RWPE1 (cell line): ENCODE data around the gene FGF3.

Experiments used
- CTCF ChIA-PET: fragments of 350-600 bp; sonication (Branson Sonifier 250); formaldehyde crosslinking; extraction: SDS; loops from one replicate; lab custom pipeline; 2021; lab: Yijun Ruan, JAX
- POLR2A ChIA-PET: fragments of 400-600 bp; formaldehyde crosslinking; extraction: SDS; loops from one replicate; lab custom pipeline; 2020; ENCODE audit warnings: antibody characterized with exemption; ENCODE audit not compliant: low non-redundant PET; lab: Yijun Ruan, JAX
- DNase-seq: peaks from one replicate; pipeline ENCODE4 v3.0.0; 2012; ENCODE audit warnings: low spot score
- H3K27ac ChIP-seq: fragments of 450-650 bp; 2 replicates; pipeline ENCODE4 v1.5.1; 2017
- TF ChIP-seq, protein P1 (sequence below): fragments of 450-650 bp; conservative IDR thresholded peaks from 2 replicates; pipeline ENCODE4 v1.5.1; 2017; ENCODE audit warnings: low read depth, mild to moderate bottlenecking

FGF3 gene

DNA sequence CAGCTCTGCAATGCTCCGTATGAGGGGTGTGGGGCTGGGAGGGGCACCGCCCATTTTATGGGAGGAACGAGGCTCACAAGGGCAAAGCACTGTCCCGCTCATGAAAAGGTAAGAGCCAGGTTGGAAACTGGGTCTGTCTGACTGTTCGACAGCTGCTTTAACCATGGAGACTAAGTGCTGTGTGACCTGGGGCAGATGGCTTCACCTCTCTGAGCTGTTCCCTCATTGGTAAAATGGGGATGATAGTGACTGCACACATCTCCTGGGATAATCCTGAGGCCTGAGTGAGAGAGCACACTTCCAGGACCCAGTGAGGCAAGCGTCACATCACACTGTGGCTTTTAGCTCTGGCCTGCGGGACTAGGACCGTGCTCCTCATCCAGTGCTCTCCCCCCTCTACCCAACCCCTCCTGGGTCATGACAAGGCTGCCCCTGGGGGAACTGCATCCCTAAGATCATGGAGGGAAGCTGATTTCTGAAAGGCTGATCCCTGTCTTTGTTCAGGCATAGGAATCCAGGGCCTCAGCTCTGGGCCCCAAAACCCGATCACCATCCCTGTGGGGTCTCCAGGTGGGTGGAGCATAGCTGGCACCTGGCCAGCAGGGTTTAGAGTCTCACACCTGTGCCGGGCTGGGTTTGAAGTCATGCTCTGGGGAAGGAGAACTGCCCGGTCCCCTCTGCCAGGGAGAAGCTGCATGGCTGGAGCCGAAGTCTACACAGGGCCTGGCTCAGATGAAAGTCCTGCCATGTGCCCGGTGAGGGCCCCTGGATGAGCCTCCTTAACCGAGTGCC is 21.3 kb downstream of the FGF3 start:
- TF ChIP-seq, protein P1, sequence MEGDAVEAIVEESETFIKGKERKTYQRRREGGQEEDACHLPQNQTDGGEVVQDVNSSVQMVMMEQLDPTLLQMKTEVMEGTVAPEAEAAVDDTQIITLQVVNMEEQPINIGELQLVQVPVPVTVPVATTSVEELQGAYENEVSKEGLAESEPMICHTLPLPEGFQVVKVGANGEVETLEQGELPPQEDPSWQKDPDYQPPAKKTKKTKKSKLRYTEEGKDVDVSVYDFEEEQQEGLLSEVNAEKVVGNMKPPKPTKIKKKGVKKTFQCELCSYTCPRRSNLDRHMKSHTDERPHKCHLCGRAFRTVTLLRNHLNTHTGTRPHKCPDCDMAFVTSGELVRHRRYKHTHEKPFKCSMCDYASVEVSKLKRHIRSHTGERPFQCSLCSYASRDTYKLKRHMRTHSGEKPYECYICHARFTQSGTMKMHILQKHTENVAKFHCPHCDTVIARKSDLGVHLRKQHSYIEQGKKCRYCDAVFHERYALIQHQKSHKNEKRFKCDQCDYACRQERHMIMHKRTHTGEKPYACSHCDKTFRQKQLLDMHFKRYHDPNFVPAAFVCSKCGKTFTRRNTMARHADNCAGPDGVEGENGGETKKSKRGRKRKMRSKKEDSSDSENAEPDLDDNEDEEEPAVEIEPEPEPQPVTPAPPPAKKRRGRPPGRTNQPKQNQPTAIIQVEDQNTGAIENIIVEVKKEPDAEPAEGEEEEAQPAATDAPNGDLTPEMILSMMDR = no peak
- no peak for DNase-seq
- POLR2A ChIA-PET = no interaction called here
- CTCF ChIA-PET = interaction anchor here (0.6 to 0.7 kb wide), 2 partner anchors 95 to 103 kb away, joined by 3 to 4 read pairs; no protein-coding TSS in a partner anchor
- H3K27ac ChIP-seq = no peak overlapping the region

DNA sequence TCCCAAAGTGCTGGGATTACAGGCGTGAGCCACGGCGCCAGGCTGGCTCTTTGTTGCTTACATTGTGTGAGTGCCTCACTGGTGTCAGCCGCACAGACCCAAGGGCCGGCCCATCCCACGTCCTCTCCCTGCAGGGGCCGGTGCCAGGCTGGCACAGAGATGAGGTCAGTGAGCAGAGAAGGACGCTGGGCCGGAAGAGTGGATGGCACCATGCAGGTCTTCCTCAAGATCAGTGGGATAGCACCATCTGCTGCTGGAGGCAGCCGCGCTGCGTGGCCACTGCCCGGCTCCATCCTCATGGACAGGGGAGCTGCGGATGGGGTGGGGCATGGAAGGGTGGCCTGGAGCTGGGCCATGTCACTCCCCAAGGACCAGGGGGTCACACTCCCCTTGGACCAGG is 22.1 kb downstream of the FGF3 start:
- H3K27ac ChIP-seq = no peak overlapping the region
- TF ChIP-seq, protein P1 = no peak
- POLR2A ChIA-PET = no interaction called here
- DNase-seq = no peak
- CTCF ChIA-PET = interaction anchor here (0.6 kb wide), 1 partner anchor 103 kb away, joined by 4 read pairs; no protein-coding TSS in a partner anchor

DNA sequence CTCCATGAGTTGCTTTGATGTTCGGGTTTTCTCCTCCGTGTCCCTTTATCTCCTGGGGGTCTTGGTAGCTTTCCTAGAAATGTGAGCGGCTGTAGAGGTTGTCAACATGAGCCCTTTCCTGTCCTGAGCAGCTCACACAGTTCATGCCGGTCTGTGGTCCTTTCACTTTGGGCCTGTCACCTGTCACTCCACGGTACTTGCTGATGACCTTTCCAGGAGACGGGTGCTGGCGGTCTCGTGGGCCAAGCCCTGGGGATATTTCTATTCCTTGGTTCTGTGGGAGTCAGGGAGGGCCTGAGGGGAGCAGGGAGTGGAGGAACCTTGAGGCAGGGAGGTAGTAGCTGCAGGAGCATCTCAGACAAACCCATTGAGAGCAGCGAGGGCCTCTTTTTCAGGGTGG is 23.2 kb downstream of the FGF3 start:
- DNase-seq = no peak
- TF ChIP-seq, protein P1 = no peak
- H3K27ac ChIP-seq = no peak overlapping the region
- ChIA-PET POLR2A (no interaction called here), CTCF (no interaction called here)

DNA sequence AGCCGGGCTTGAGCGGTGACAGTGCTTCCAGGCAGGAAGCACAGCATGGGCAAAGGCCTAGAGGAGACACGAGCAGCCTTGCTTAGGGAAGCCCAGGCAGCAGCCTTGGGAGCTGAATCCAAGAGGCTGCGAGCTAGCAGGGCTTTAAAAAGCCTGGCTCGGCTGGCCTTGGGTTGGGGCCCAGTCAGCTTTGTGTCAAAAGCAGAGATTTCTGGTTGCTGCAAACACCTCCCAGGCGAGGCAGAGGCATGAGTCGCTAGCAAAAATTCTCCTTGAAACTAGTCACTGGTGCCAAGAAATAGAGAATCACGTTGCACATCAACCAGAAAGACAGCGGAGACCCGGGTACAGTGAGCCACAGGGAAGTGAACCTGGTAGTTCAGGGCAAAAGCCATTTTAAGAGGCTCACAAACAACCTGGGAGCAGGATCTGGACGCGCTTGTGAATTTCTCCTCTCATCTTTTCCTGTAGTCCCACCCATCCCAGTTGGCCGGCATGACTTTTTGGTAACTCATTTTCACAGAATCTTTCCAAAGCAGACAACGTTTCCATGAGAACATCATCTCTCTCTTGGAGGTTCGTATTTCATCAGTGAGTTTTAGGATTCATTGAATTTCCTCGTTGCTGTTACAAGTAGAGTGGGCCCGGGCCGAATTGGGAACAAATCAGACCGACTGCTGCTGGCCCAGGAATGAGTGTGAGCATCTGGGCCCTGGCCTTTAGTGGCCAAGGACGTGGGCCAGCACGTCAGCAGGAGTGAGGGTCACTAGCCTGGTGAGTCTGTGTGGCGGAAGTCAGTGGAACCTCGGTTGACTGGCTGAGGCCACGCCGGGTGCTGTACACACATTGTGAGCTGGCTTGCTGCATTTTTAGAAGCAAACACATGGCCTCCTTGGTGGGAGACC is 27.7 kb downstream of the FGF3 start:
- TF ChIP-seq, protein P1 = no peak
- ChIA-PET CTCF (no interaction called here), POLR2A (no interaction called here)
- H3K27ac ChIP-seq = peak overlapping the region; percentile 20; the same call in 1 of the 2 replicates
- DNase-seq = peak; percentile 15

DNA sequence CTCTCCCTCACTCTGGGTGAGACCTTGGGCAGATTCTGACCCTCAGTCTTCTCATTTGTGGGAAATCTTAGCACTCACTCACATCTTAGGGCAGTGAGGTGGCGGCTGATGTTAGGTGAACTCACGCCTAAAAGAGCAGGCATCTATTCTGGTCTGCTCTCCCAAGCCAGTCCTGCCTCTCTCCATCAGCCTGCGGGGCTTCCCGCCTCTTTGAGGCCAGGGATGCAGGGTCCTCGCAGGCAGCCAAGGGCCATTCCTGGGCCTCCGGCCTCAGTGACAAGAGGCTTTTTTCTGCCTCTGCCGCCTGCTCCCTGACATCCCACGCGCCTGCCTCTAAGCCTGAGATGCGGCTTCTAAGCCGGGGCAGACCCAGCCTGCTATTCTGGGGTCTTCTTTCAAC is 30.3 kb downstream of the FGF3 start:
- TF ChIP-seq, protein P1 = no peak
- CTCF ChIA-PET = interaction anchor here (0.5 kb wide), 1 partner anchor 580 kb away, joined by 4 read pairs; no protein-coding TSS in a partner anchor
- POLR2A ChIA-PET = no interaction called here
- no peak overlapping the region for H3K27ac ChIP-seq
- DNase-seq = no peak

DNA sequence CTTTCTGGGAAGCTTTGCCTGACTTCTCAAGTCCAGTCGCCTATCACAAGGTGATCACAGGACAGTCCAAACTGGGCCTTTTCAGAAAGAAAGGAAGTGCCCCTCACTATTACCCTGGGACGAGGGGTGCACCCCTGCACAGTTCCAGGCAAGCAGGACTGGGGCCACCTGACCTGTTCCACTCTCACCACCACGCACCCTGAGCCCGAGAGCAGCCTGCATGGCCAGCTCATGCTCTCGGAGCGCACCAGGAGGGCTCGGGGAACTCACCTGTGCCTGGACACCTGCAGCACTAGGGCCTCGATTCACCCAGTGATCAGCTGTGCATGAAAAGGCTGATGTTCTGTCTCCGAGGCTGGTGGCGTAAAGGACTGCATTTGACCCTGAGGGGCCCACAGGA is 31.3 kb downstream of the FGF3 start:
- ChIA-PET POLR2A (no interaction called here), CTCF (no interaction called here)
- no peak for DNase-seq
- no peak overlapping the region for H3K27ac ChIP-seq
- TF ChIP-seq, protein P1 = no peak
